AG04450 (cell line): ENCODE measurements around the gene DLAT. TPM values are rescaled to one million over a fixed set of nuclear protein-coding genes. Genes with fewer than 3 reads are reported as not detected.
"Not testable (repeated sequence)": the region's sequence is repeated elsewhere in the genome, so short reads cannot be mapped to it uniquely, and the experiment has no call there.

ENCODE experiments used
- CTCF ChIA-PET: fragments of 300-600, 350-600 bp; formaldehyde crosslinking; extraction: SDS; loops from one replicate; lab custom pipeline; 2022; ENCODE audit warnings: antibody characterized with exemption, inconsistent platforms; lab: Charles Lee
- POLR2A ChIA-PET: fragments of 350-600 bp; formaldehyde crosslinking; extraction: SDS; loops from one replicate; lab custom pipeline; 2021; ENCODE audit warnings: antibody characterized with exemption, inconsistent platforms; lab: Yijun Ruan, JAX
- DNase-seq: peaks from one replicate; pipeline ENCODE4 v3.0.0-alpha.2; 2011; ENCODE audit warnings: low read depth, low spot score
- H3K27ac ChIP-seq: one replicate; pipeline ENCODE4 v1.5.1; 2012; ENCODE audit warnings: low read depth, low read length, control low read depth
- H3K27me3 ChIP-seq: one replicate; pipeline ENCODE4 v1.6.0; 2012; ENCODE audit warnings: low read length; ENCODE audit not compliant: control insufficient read depth, insufficient read depth
- H3K4me3 ChIP-seq: 2 replicates; pipeline ENCODE4 v1.5.1; 2011; ENCODE audit warnings: mild to moderate bottlenecking, low read depth, low read length, control low read depth
- H3K9me3 ChIP-seq: 2 replicates; pipeline ENCODE4 v1.5.1; 2012; ENCODE audit warnings: low read length; ENCODE audit not compliant: control insufficient read depth, insufficient read depth
- CTCF ChIP-seq: IDR thresholded peaks from 2 replicates; pipeline ENCODE4 v1.5.1; 2011; ENCODE audit warnings: low read depth, low read length, control low read depth, inconsistent platforms
- polyA plus RNA-seq: library from polyadenylated mRNA; depleted of rRNA; stranded (reverse); fragments of >200 nt; gene quantifications from 2 replicates; pipeline ENCODE4 v1.2.3, GENCODE V29; 2011

The DLAT gene
- polyA plus RNA-seq, 1 experiment = 34.8 TPM

- DNase-seq = no peak
- no peaks in the 10 kb centered on the region for H3K27me3 ChIP-seq
- H3K27ac ChIP-seq = no peak overlapping the region
- POLR2A ChIA-PET = interaction anchor here (0.6 kb wide), 1 partner anchor 19 kb away, joined by 3 read pairs; no protein-coding TSS in a partner anchor
- no peaks in the 10 kb centered on the region for H3K9me3 ChIP-seq
- no peak for TF ChIP-seq CTCF
- H3K4me3 ChIP-seq = no peak overlapping the region
- CTCF ChIA-PET = no interaction called here
Observed at GRCh38 chr11:112044961-112045360, 19.8 kb downstream of the DLAT start.

DNA sequence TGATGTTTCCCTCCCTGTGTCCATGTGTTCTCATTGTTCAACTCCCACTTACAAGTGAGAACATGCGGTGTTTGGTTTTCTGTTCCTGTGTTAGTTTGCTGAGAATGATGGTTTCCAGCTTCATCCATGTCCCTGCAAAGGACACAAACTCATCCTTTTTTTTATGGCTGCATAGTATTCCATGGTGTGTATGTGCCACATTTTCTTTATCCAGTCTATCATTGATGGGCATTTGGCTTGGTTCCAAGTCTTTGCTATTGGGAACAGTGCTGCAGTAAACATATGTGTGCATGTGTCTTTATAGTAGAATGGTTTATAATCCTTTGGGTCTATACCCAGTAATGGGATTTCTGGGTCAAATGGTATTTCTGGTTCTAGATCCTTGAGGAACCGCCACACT, 21.4 kb downstream of the DLAT start:
- H3K27ac ChIP-seq, H3K9me3 ChIP-seq, H3K4me3 ChIP-seq, H3K27me3 ChIP-seq, DNase-seq, POLR2A ChIA-PET, CTCF ChIA-PET: not testable (repeated sequence)

DNA sequence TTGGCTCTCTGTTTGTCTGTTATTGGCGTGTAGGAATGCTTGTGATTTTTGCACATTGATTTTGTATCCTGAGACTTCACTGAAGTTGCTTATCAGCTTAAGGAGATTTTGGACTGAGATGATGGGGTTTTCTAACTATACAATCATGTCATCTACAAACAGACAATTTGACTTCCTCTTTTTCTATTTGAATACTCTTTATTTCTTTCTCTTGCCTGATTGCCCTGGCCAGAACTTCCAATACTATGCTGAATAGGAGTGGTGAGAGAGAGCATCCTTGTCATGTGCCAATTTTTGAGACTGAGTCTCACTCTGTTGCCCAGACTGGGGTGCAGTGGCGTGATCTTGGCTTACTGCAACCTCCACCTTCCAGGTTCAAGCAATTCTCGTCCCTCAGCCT, 23.0 kb downstream of the DLAT start:
- H3K27me3 ChIP-seq, H3K4me3 ChIP-seq, DNase-seq, H3K27ac ChIP-seq, H3K9me3 ChIP-seq: not testable (repeated sequence)
- ChIA-PET CTCF (interaction anchor here (0.6 to 0.7 kb wide), 2 partner anchors 210 to 492 kb away, joined by 5 read pairs; no protein-coding TSS in a partner anchor), POLR2A (interaction anchor here (0.6 to 1.0 kb wide), 4 partner anchors 14 to 31 kb away, joined by 4 to 7 read pairs (median 6); no protein-coding TSS in a partner anchor)

DNA sequence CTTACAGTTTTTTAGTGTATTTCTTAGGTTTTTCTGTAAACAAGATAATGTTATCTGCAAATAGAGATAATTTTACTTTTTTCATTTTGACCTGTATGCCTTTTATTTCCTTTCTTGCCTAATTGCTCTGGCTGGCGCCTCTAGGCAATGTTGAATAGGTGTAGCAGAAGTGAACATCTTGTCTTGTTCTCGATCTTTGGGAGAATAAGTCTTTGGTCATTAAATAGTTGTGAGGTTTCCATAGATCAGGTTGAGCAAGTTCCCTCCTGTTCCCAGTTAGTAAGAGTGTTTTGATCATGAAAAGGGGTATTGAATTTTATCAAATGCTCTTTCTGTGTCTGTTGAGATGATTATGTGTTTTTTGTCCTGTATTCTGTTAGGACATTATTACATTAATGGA, 24.6 kb downstream of the DLAT start:
- Histone ChIP-seq H3K27me3 (no peaks in the 10 kb centered on the region), H3K4me3 (no peak overlapping the region), H3K27ac (no peak overlapping the region), H3K9me3 (no peaks in the 10 kb centered on the region)
- no peak for TF ChIP-seq CTCF
- ChIA-PET POLR2A (no interaction called here), CTCF (no interaction called here)
- DNase-seq = no peak

GRCh38 chr11:112050721-112051120, 25.5 kb downstream of the DLAT start:
- no peak overlapping the region for H3K4me3 ChIP-seq
- no peak for TF ChIP-seq CTCF
- POLR2A ChIA-PET = no interaction called here
- no peak for DNase-seq
- no peaks in the 10 kb centered on the region for H3K27me3 ChIP-seq
- CTCF ChIA-PET = no interaction called here
- no peak overlapping the region for H3K27ac ChIP-seq
- no peaks in the 10 kb centered on the region for H3K9me3 ChIP-seq

DNA sequence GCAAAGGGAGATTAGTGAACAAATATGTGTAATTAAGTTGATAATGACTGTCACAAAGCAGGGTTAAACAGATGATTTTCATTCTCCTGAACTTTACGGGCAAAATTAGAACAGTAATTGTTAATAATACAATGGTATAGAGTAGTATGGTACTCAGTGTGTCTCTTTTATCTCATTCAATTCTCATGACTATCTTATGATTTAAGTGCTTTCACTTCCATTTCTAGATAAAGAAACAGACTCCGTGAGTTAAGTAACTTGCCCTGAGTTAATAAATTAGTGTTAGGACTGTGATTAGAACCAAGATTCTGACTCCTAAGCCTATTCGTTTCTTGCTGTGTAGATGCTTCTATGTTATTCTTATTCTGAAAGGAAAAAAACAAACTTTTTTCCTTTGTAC, 26.6 kb downstream of the DLAT start:
- Histone ChIP-seq H3K9me3 (no peaks in the 10 kb centered on the region), H3K27ac (no peak overlapping the region), H3K27me3 (no peaks in the 10 kb centered on the region), H3K4me3 (no peak overlapping the region)
- POLR2A ChIA-PET = interaction anchor here (0.6 kb wide), 1 partner anchor 21 kb away, joined by 5 read pairs; no protein-coding TSS in a partner anchor
- no peak for TF ChIP-seq CTCF
- DNase-seq = no peak
- CTCF ChIA-PET = interaction anchor here (1.0 kb wide), 1 partner anchor 229 kb away, joined by 4 read pairs; no protein-coding TSS in a partner anchor
